ENCODE data around the gene APPL2.

- TF ChIP-seq SMAD3 (CRISPR knock-in tag; IDR thresholded peaks at IDR 0.05), result no peak
- TF ChIP-seq, protein P1, sequence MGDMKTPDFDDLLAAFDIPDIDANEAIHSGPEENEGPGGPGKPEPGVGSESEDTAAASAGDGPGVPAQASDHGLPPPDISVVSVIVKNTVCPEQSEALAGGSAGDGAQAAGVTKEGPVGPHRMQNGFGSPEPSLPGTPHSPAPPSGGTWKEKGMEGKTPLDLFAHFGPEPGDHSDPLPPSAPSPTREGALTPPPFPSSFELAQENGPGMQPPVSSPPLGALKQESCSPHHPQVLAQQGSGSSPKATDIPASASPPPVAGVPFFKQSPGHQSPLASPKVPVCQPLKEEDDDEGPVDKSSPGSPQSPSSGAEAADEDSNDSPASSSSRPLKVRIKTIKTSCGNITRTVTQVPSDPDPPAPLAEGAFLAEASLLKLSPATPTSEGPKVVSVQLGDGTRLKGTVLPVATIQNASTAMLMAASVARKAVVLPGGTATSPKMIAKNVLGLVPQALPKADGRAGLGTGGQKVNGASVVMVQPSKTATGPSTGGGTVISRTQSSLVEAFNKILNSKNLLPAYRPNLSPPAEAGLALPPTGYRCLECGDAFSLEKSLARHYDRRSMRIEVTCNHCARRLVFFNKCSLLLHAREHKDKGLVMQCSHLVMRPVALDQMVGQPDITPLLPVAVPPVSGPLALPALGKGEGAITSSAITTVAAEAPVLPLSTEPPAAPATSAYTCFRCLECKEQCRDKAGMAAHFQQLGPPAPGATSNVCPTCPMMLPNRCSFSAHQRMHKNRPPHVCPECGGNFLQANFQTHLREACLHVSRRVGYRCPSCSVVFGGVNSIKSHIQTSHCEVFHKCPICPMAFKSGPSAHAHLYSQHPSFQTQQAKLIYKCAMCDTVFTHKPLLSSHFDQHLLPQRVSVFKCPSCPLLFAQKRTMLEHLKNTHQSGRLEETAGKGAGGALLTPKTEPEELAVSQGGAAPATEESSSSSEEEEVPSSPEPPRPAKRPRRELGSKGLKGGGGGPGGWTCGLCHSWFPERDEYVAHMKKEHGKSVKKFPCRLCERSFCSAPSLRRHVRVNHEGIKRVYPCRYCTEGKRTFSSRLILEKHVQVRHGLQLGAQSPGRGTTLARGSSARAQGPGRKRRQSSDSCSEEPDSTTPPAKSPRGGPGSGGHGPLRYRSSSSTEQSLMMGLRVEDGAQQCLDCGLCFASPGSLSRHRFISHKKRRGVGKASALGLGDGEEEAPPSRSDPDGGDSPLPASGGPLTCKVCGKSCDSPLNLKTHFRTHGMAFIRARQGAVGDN (CRISPR knock-in tag; IDR thresholded peaks at IDR 0.05), result no peak
- TF ChIP-seq YY1 (IDR thresholded peaks at IDR 0.05; ENCODE audit: insufficient read depth, insufficient replicate concordance, low read depth, low read length), result no peak
- no peak for TF ChIP-seq SCMH1 (CRISPR knock-in tag; IDR thresholded peaks at IDR 0.05; ENCODE audit: borderline replicate concordance)
- no peak for TF ChIP-seq KDM5B (CRISPR knock-in tag; IDR thresholded peaks at IDR 0.05; ENCODE audit: borderline replicate concordance)
- no peak for TF ChIP-seq THAP11 (CRISPR knock-in tag; IDR thresholded peaks at IDR 0.05)
- TF ChIP-seq ZBTB1 (CRISPR knock-in tag; IDR thresholded peaks at IDR 0.05; ENCODE audit: borderline replicate concordance), result no peak
- no peak for TF ChIP-seq BORCS8-MEF2B (CRISPR knock-in tag; IDR thresholded peaks at IDR 0.05)
- no peak for TF ChIP-seq POLR2AphosphoS5 (IDR thresholded peaks at IDR 0.05; ENCODE audit: low read depth, low read length)
- TF ChIP-seq PATZ1 (CRISPR knock-in tag; IDR thresholded peaks at IDR 0.05), result no peak
- TF ChIP-seq ZMYM4 (CRISPR knock-in tag; IDR thresholded peaks at IDR 0.05), result no peak
Observed at GRCh38 chr12:105219261-105220028, 16.5 kb downstream of the APPL2 start.
